ENCODE measurements around the gene PGM1. TPM values are rescaled to one million over a fixed set of nuclear protein-coding genes. Genes with fewer than 3 reads are reported as not detected.

The PGM1 gene
- total RNA-seq, 1 experiment from 2014 or later: 111 TPM

GRCh38 chr1:63557365-63557987, 35.7 kb upstream of the PGM1 start:
- Mint-ChIP-seq H3K27me3 (ENCODE audit: low read depth) (no peaks in the 10 kb centered on the region), H3K4me1 (peaks cover 5% of the 10 kb centered on the region), H3K4me3 (no peak overlapping the region), H3K9me3 (peaks cover 10% of the 10 kb centered on the region), H3K36me3 (peaks cover 3% of the 10 kb centered on the region; the same call in 1 of the 2 replicates), H3K27ac (peak overlapping the region; percentile 10)
- ChIA-PET POLR2A (no interaction called here), CTCF (interaction anchor here (0.6 to 2.7 kb wide), 14 partner anchors 9 to 552 kb away, joined by 3 to 11 read pairs (median 4); no protein-coding TSS in a partner anchor)
- DNase-seq (ENCODE audit: low spot score): peak; percentile 52
- TF ChIP-seq ZNF219 (CRISPR knock-in tag; IDR thresholded peaks at IDR 0.05; ENCODE audit: borderline replicate concordance): no peak
- TF ChIP-seq, protein P1, sequence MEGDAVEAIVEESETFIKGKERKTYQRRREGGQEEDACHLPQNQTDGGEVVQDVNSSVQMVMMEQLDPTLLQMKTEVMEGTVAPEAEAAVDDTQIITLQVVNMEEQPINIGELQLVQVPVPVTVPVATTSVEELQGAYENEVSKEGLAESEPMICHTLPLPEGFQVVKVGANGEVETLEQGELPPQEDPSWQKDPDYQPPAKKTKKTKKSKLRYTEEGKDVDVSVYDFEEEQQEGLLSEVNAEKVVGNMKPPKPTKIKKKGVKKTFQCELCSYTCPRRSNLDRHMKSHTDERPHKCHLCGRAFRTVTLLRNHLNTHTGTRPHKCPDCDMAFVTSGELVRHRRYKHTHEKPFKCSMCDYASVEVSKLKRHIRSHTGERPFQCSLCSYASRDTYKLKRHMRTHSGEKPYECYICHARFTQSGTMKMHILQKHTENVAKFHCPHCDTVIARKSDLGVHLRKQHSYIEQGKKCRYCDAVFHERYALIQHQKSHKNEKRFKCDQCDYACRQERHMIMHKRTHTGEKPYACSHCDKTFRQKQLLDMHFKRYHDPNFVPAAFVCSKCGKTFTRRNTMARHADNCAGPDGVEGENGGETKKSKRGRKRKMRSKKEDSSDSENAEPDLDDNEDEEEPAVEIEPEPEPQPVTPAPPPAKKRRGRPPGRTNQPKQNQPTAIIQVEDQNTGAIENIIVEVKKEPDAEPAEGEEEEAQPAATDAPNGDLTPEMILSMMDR (IDR thresholded peaks at IDR 0.05): peak; percentile 55
- peak; percentile 83 for ATAC-seq

DNA sequence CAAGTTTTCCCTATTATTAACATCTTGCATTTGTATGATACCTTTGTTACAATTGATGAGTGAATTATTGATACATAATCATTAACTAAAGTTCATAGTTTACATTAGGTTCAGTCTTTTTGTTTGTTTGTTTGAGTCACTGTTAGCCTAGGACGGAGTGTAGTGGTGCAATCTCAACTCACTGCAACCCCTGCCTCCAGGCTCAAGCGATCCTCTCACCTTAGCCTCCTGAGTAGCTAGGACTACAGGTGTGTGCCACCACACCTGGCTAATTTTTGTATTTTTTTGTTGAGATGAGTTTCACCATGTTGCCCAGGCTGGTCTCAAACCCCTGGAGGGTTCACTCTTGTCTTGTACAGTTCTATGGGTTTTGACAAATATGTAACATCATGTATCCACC, 33.9 kb upstream of the PGM1 start:
- ChIA-PET CTCF (interaction anchor here (0.7 to 1.4 kb wide), 3 partner anchors 16 to 571 kb away, joined by 3 read pairs; no protein-coding TSS in a partner anchor), POLR2A (no interaction called here)
- no peak overlapping the region for H3K27ac Mint-ChIP-seq
- no peak for DNase-seq (ENCODE audit: low spot score)
- no peak overlapping the region for H3K4me3 Mint-ChIP-seq
- TF ChIP-seq, protein P2, sequence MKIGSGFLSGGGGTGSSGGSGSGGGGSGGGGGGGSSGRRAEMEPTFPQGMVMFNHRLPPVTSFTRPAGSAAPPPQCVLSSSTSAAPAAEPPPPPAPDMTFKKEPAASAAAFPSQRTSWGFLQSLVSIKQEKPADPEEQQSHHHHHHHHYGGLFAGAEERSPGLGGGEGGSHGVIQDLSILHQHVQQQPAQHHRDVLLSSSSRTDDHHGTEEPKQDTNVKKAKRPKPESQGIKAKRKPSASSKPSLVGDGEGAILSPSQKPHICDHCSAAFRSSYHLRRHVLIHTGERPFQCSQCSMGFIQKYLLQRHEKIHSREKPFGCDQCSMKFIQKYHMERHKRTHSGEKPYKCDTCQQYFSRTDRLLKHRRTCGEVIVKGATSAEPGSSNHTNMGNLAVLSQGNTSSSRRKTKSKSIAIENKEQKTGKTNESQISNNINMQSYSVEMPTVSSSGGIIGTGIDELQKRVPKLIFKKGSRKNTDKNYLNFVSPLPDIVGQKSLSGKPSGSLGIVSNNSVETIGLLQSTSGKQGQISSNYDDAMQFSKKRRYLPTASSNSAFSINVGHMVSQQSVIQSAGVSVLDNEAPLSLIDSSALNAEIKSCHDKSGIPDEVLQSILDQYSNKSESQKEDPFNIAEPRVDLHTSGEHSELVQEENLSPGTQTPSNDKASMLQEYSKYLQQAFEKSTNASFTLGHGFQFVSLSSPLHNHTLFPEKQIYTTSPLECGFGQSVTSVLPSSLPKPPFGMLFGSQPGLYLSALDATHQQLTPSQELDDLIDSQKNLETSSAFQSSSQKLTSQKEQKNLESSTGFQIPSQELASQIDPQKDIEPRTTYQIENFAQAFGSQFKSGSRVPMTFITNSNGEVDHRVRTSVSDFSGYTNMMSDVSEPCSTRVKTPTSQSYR (CRISPR knock-in tag; IDR thresholded peaks at IDR 0.05): no peak
- TF ChIP-seq MAX (CRISPR knock-in tag; IDR thresholded peaks at IDR 0.05): no peak
- no peak for ATAC-seq
- H3K36me3 Mint-ChIP-seq: peaks cover 5% of the 10 kb centered on the region
- H3K9me3 Mint-ChIP-seq: peaks cover 9% of the 10 kb centered on the region
- peaks cover 5% of the 10 kb centered on the region for H3K4me1 Mint-ChIP-seq
- H3K27me3 Mint-ChIP-seq (ENCODE audit: low read depth): no peaks in the 10 kb centered on the region

DNA sequence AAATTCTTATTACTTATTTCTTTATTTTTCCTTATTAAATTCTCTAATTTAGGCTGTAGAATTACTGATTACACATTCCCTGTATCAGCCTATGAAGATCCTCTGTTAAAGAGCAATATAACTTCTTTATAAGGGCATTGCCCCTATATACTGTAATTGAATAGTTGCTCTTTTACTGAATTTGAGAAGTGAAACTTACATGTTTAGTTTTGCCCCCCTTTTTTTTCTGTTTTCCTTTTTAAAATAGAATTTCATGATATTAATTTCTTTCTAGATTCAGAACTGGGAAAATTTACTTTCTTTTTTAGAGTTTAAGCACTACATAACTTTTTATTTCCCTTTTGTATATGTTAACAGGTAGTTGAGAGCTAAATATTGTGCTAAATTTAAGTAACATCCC, 29.5 kb upstream of the PGM1 start:
- no peak for DNase-seq (ENCODE audit: low spot score)
- no peak overlapping the region for H3K27ac Mint-ChIP-seq
- peaks cover 26% of the 10 kb centered on the region for H3K9me3 Mint-ChIP-seq
- H3K27me3 Mint-ChIP-seq (ENCODE audit: low read depth): no peaks in the 10 kb centered on the region
- H3K36me3 Mint-ChIP-seq: peaks cover 15% of the 10 kb centered on the region
- POLR2A ChIA-PET: no interaction called here
- TF ChIP-seq MYBL2 (CRISPR knock-in tag; IDR thresholded peaks at IDR 0.05): no peak
- TF ChIP-seq FOXJ3 (CRISPR knock-in tag; IDR thresholded peaks at IDR 0.05; ENCODE audit: borderline replicate concordance): no peak
- no peak for TF ChIP-seq PRRX2 (CRISPR knock-in tag; IDR thresholded peaks at IDR 0.05)
- TF ChIP-seq ELF4 (CRISPR knock-in tag; IDR thresholded peaks at IDR 0.05; ENCODE audit: low read depth): no peak
- TF ChIP-seq JUN (CRISPR knock-in tag; IDR thresholded peaks at IDR 0.05): no peak
- TF ChIP-seq, protein P3, sequence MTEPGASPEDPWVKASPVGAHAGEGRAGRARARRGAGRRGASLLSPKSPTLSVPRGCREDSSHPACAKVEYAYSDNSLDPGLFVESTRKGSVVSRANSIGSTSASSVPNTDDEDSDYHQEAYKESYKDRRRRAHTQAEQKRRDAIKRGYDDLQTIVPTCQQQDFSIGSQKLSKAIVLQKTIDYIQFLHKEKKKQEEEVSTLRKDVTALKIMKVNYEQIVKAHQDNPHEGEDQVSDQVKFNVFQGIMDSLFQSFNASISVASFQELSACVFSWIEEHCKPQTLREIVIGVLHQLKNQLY (CRISPR knock-in tag; IDR thresholded peaks at IDR 0.05): no peak
- TF ChIP-seq, protein P4, sequence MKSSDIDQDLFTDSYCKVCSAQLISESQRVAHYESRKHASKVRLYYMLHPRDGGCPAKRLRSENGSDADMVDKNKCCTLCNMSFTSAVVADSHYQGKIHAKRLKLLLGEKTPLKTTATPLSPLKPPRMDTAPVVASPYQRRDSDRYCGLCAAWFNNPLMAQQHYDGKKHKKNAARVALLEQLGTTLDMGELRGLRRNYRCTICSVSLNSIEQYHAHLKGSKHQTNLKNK (CRISPR knock-in tag; IDR thresholded peaks at IDR 0.05): no peak
- CTCF ChIA-PET: interaction anchor here (0.7 to 1.4 kb wide), 2 partner anchors 9 to 12 kb away, joined by 3 to 5 read pairs; no protein-coding TSS in a partner anchor
- H3K4me1 Mint-ChIP-seq: no peaks in the 10 kb centered on the region
- H3K4me3 Mint-ChIP-seq: no peak overlapping the region
- ATAC-seq: no peak

GRCh38 chr1:63569068-63569467, 24.1 kb upstream of the PGM1 start:
- Mint-ChIP-seq H3K9me3 (peaks cover 19% of the 10 kb centered on the region), H3K27ac (peak overlapping the region; percentile 2), H3K4me1 (peaks cover 24% of the 10 kb centered on the region), H3K4me3 (no peak overlapping the region), H3K27me3 (ENCODE audit: low read depth) (no peaks in the 10 kb centered on the region), H3K36me3 (peaks cover 12% of the 10 kb centered on the region)
- ATAC-seq (no peak), DNase-seq (ENCODE audit: low spot score) (no peak)
- TF ChIP-seq, protein P5, sequence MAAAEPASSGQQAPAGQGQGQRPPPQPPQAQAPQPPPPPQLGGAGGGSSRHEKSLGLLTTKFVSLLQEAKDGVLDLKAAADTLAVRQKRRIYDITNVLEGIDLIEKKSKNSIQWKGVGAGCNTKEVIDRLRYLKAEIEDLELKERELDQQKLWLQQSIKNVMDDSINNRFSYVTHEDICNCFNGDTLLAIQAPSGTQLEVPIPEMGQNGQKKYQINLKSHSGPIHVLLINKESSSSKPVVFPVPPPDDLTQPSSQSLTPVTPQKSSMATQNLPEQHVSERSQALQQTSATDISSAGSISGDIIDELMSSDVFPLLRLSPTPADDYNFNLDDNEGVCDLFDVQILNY (CRISPR knock-in tag; IDR thresholded peaks at IDR 0.05): no peak
- TF ChIP-seq ZNF671 (CRISPR knock-in tag; IDR thresholded peaks at IDR 0.05) (no peak), JAZF1 (CRISPR knock-in tag; IDR thresholded peaks at IDR 0.05) (no peak), JUN (CRISPR knock-in tag; IDR thresholded peaks at IDR 0.05) (no peak), GRHL2 (CRISPR knock-in tag; IDR thresholded peaks at IDR 0.05; ENCODE audit: insufficient replicate concordance, severe bottlenecking) (no peak), ZNF138 (CRISPR knock-in tag; conservative IDR thresholded peaks at IDR 0.05) (no peak), PRRX2 (CRISPR knock-in tag; IDR thresholded peaks at IDR 0.05) (no peak), TEAD4 (CRISPR knock-in tag; IDR thresholded peaks at IDR 0.05) (no peak)
- TF ChIP-seq, protein P6, sequence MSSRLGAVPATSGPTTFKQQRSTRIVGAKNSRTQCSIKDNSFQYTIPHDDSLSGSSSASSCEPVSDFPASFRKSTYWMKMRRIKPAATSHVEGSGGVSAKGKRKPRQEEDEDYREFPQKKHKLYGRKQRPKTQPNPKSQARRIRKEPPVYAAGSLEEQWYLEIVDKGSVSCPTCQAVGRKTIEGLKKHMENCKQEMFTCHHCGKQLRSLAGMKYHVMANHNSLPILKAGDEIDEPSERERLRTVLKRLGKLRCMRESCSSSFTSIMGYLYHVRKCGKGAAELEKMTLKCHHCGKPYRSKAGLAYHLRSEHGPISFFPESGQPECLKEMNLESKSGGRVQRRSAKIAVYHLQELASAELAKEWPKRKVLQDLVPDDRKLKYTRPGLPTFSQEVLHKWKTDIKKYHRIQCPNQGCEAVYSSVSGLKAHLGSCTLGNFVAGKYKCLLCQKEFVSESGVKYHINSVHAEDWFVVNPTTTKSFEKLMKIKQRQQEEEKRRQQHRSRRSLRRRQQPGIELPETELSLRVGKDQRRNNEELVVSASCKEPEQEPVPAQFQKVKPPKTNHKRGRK (CRISPR knock-in tag; IDR thresholded peaks at IDR 0.05; ENCODE audit: borderline replicate concordance): no peak
- CTCF ChIA-PET: no interaction called here
- POLR2A ChIA-PET: no interaction called here

All from WTC11 (cell line).